NT2/D1 (cell line): ENCODE measurements around the gene ADCY7.

Source experiments
- YY1 ChIP-seq: IDR thresholded peaks from 2 replicates; pipeline ENCODE4 v1.6.1; 2011; ENCODE audit not compliant: insufficient read length, insufficient read depth
- ZNF274 ChIP-seq: IDR thresholded peaks from 2 replicates; pipeline ENCODE4 v1.6.1; 2011; ENCODE audit warnings: mild to moderate bottlenecking, low read depth, low read length

DNA sequence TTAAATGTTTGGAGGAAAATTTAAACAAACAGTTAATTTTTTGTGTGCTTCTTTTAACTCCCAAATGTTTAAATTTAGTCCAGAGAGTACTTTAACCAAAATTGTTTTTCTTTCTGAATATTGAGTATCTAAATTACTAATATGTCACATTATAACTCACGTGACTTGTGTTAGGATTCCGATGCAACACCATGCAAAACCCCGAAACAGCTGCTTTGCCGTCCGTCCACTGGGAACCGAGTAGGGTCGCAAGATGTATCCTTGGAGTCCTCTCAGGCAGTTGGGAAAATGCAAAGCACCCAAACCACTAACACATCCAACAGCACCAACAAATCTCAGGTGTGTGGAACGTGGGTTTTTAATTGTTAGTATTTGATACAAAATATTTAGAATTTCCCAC, 38.7 kb upstream of the ADCY7 start:
- TF ChIP-seq ZNF274, result no peak
- TF ChIP-seq YY1, result no peak
